Activated B cell treated with CpG ODN at 0.5 μM for 24 hours (primary cell): Measurements from ENCODE around the gene ZSCAN32. TPM values are rescaled to one million over a fixed set of nuclear protein-coding genes. Genes with fewer than 3 reads are reported as not detected.

Source experiments
- ATAC-seq: fragments of 200-7000 bp; cut with Tn5 transposase; one replicate; pipeline ENCODE4 v1.10.0; 2021; ENCODE audit warnings: low read depth, mild to moderate bottlenecking, moderate library complexity
- CTCF ChIA-PET: fragments of 350-600 bp; sonication (Branson Sonifier 250); formaldehyde crosslinking; loops from one replicate; lab custom pipeline; 2021; ENCODE audit warnings: antibody characterized with exemption; lab: Charles Lee
- POLR2A ChIA-PET: fragments of 350-600 bp; sonication (Branson Sonifier 250); formaldehyde crosslinking; loops from one replicate; lab custom pipeline; 2021; ENCODE audit warnings: antibody characterized with exemption; lab: Charles Lee
- DNase-seq: peaks from one replicate; pipeline ENCODE4 v3.0.0; 2022
- H3K27ac Mint-ChIP-seq: one replicate; pipeline ENCODE4 v1.8.0; 2020; ENCODE audit warnings: mixed read lengths
- H3K27me3 Mint-ChIP-seq: one replicate; pipeline ENCODE4 v1.8.0; 2021; ENCODE audit warnings: mixed read lengths
- H3K36me3 Mint-ChIP-seq: one replicate; pipeline ENCODE4 v1.8.0; 2021; ENCODE audit warnings: low read depth, mixed read lengths
- H3K4me1 Mint-ChIP-seq: one replicate; pipeline ENCODE4 v1.8.0; 2021; ENCODE audit warnings: mixed read lengths
- H3K4me3 Mint-ChIP-seq: one replicate; pipeline ENCODE4 v1.8.0; 2020; ENCODE audit warnings: mild to moderate bottlenecking, mixed read lengths
- H3K9me3 Mint-ChIP-seq: one replicate; pipeline ENCODE4 v1.8.0; 2020; ENCODE audit warnings: mixed read lengths
- intact Hi-C: fragments of 100-400 bp; cut with micrococcal nuclease; formaldehyde crosslinking; loops from one replicate; pipeline ENCODE4 v1.15.1; 2024
- total RNA-seq: library from RNA; stranded (reverse); gene quantifications from 2 replicates; pipeline ENCODE4 v1.2.3, GENCODE V29; 2022
- TF ChIP-seq, protein P1 (sequence below): fragments of 200-600 bp; IDR thresholded peaks from one replicate; pipeline ENCODE4 v1.8.0; 2022; ENCODE audit warnings: antibody characterized with exemption, mild to moderate bottlenecking

The ZSCAN32 gene
- total RNA-seq, 1 donor from 2014 or later: 21.7 TPM

DNA sequence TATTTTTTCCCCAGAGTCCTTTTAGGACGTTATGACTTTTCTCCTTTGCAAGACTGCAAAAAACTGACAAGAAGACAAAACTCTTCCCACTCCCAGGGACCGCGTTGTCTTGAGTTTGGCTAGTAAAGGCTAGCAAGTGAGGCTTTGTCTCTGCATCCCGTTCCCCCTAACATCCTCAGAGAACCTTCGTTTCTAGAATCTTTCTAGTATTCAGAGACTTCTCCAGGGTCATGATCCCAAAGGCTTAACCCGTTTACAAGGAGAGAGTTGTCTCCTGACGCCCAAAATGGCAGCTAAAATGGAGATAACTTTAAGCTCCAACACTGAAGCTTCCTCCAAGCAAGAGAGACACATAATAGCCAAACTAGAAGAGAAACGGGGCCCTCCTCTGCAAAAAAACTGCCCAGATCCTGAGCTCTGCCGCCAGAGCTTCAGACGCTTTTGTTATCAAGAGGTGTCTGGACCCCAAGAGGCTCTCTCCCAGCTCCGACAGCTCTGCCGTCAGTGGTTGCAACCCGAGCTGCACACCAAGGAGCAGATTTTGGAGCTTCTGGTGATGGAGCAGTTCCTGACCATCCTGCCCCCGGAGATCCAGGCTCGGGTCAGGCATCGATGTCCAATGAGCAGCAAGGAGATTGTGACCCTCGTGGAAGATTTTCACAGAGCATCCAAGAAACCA is 1.1 kb upstream of the ZSCAN32 start:
- no peak for DNase-seq
- intact Hi-C loops: loop anchor here (1.0 to 2.0 kb wide), 9 partner anchors 37 to 478 kb away; partner anchors contain the start of genes CREBBP, NAA60, TIGD7 and ZNF200

DNA sequence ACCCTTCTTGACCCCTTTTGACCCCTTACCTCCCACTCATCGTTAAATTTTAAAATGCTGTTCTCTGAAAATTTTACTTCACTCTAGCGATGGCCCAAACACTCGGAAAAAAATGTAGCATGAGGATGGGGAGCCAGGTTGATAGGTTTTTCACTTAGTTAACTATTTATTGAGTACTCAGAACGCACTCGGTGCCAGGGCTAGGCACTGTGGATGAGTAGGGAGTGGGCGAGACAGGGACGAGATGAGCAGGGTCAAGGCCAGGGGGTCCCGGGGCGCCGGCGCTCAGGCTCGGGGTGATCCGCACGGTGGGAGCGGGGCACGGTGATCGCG is 392 bp downstream of the ZSCAN32 start:
- Mint-ChIP-seq H3K27ac (peak overlapping the region; percentile 74), H3K36me3 (peaks cover 54% of the 10 kb centered on the region), H3K27me3 (no peaks in the 10 kb centered on the region), H3K4me3 (peak overlapping the region; percentile 87), H3K9me3 (peaks cover under 1% of the 10 kb centered on the region), H3K4me1 (peaks cover 46% of the 10 kb centered on the region)
- intact Hi-C loops: loop anchor here (2.0 kb wide), 3 partner anchors 36 to 242 kb away; partner anchors contain the start of genes NAA60 and ZNF597
- ChIA-PET POLR2A (interaction anchor here (0.6 to 2.5 kb wide), 18 partner anchors 34 to 853 kb away, joined by 3 to 30 read pairs (median 6); partner anchors contain the start of genes NAA60, TIGD7, TRAP1 and ZNF200), CTCF (interaction anchor here (0.9 to 1.5 kb wide), 3 partner anchors 57 to 118 kb away, joined by 3 to 6 read pairs (median 4); no protein-coding TSS in a partner anchor)
- DNase-seq (no peak), ATAC-seq (no peak)
- TF ChIP-seq, protein P1, sequence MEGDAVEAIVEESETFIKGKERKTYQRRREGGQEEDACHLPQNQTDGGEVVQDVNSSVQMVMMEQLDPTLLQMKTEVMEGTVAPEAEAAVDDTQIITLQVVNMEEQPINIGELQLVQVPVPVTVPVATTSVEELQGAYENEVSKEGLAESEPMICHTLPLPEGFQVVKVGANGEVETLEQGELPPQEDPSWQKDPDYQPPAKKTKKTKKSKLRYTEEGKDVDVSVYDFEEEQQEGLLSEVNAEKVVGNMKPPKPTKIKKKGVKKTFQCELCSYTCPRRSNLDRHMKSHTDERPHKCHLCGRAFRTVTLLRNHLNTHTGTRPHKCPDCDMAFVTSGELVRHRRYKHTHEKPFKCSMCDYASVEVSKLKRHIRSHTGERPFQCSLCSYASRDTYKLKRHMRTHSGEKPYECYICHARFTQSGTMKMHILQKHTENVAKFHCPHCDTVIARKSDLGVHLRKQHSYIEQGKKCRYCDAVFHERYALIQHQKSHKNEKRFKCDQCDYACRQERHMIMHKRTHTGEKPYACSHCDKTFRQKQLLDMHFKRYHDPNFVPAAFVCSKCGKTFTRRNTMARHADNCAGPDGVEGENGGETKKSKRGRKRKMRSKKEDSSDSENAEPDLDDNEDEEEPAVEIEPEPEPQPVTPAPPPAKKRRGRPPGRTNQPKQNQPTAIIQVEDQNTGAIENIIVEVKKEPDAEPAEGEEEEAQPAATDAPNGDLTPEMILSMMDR: no peak

More for the DNA sequence above, 1.1 kb upstream of the ZSCAN32 start:
- peaks cover 39% of the 10 kb centered on the region for H3K4me1 Mint-ChIP-seq
- TF ChIP-seq, protein P1: no peak
- H3K9me3 Mint-ChIP-seq: peaks cover 7% of the 10 kb centered on the region
- ChIA-PET CTCF (interaction anchor here (0.6 to 1.5 kb wide), 4 partner anchors 15 to 119 kb away, joined by 3 to 6 read pairs (median 4); no protein-coding TSS in a partner anchor), POLR2A (interaction anchor here (0.6 to 2.5 kb wide), 16 partner anchors 8 to 1676 kb away, joined by 3 to 30 read pairs (median 6); partner anchors contain the start of genes NAA60, TIGD7, TRAP1 and ZNF213)
- H3K27me3 Mint-ChIP-seq: no peaks in the 10 kb centered on the region
- peaks cover 53% of the 10 kb centered on the region for H3K36me3 Mint-ChIP-seq
- ATAC-seq: no peak
- peak overlapping the region; percentile 87 for H3K4me3 Mint-ChIP-seq
- H3K27ac Mint-ChIP-seq: peak overlapping the region; percentile 54

DNA sequence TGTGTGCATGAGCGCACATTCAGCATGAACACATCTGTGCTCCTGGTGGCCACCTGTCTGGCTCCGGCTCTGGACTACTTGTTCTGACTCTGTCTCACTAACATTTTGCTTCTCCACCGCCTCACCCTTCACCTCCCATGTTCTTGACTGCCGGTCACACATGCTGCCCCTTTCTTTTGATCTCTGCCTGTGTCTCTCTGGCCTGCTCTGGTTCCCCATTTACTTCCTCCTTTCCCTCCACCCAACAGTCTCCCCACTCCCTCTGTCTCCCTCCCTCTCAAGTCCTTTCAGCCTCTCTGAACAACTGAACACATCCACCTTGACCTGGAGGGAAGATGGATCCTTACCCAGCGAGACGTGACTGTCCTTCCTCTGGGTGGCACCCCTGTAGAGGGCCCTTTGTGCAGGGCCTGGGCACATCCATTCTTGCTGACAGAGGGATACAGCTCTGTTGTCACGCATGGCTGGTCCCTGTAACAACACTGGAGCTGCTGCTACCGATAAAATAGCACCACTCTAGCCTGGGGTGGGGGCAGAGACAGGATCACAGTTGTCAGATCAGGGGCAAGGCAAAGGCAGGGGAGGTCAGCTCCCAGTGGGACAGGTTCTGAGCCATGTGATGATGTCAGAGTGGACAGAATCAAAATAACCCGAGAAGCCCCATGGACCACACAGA is 11.0 kb downstream of the ZSCAN32 start:
- Mint-ChIP-seq H3K9me3 (peaks cover 26% of the 10 kb centered on the region), H3K4me3 (no peak overlapping the region), H3K27ac (no peak overlapping the region), H3K36me3 (peaks cover 85% of the 10 kb centered on the region), H3K27me3 (no peaks in the 10 kb centered on the region), H3K4me1 (peaks cover 13% of the 10 kb centered on the region)
- ATAC-seq (no peak), DNase-seq (no peak)
- ChIA-PET CTCF (no interaction called here), POLR2A (no interaction called here)
- TF ChIP-seq, protein P1: no peak
- intact Hi-C loops: no loop called here

DNA sequence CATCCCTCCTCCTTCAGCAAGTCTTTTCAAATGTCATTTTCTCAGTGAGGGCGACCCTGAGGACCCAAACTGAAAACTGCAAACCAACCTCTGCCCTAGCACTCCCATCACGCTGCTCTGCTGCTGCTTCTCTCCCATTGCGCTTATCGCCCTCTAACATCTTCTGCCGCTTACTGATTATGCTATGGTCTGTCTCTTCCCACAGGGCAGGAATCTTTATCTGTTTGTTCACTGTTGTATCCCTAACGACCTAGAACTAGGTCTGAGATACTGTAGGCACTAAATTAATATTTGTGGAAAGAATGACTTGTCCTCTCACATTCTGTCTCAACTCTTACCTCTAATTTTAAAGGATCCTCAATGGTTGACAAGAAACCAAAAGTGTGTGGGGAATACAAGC is 12.5 kb downstream of the ZSCAN32 start:
- Mint-ChIP-seq H3K36me3 (peaks cover 86% of the 10 kb centered on the region), H3K9me3 (peaks cover 31% of the 10 kb centered on the region), H3K4me3 (no peak overlapping the region), H3K27ac (no peak overlapping the region), H3K27me3 (no peaks in the 10 kb centered on the region), H3K4me1 (peaks cover 8% of the 10 kb centered on the region)
- intact Hi-C loops: no loop called here
- no peak for DNase-seq
- ChIA-PET POLR2A (no interaction called here), CTCF (no interaction called here)
- TF ChIP-seq, protein P1: no peak
- ATAC-seq: no peak

DNA sequence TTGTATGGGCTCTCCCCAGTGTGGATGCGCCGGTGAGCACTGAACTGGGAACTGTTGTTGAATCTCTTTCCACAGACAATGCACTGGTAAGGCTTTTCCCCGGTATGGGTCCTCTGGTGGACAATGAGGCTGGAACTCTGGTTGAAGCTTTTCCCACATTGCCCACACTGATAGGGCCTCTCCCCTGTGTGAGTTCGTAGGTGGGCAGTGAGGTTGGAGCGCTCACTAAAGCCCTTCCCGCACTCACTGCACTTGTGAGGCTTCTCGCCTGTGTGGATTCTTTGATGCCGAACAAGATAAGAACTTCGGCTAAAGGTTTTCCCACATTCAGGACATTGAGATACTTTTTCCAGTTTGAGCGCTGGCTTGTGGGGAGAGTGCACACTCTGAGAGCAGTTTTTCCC is 17.8 kb downstream of the ZSCAN32 start:
- POLR2A ChIA-PET: interaction anchor here (0.6 kb wide), 1 partner anchor 118 kb away, joined by 3 read pairs; no protein-coding TSS in a partner anchor
- Mint-ChIP-seq H3K9me3 (peaks cover 49% of the 10 kb centered on the region), H3K4me1 (no peaks in the 10 kb centered on the region), H3K27ac (no peak overlapping the region), H3K4me3 (no peak overlapping the region), H3K27me3 (no peaks in the 10 kb centered on the region), H3K36me3 (peaks cover 88% of the 10 kb centered on the region)
- TF ChIP-seq, protein P1: no peak
- CTCF ChIA-PET: no interaction called here
- ATAC-seq: no peak
- intact Hi-C loops: no loop called here
- no peak for DNase-seq
